Endodermal cell (in vitro differentiated cells): ENCODE results near the gene TBC1D23. TPM values are rescaled to one million over a fixed set of nuclear protein-coding genes. Genes with fewer than 3 reads are reported as not detected.
"Not testable (repeated sequence)": the region's sequence is repeated elsewhere in the genome, so short reads cannot be mapped to it uniquely, and the experiment has no call there.

ENCODE experiments used
- DNase-seq: peaks from one replicate; pipeline ENCODE4 v3.0.0-alpha.2; 2017
- H3K27ac ChIP-seq: 2 replicates; pipeline ENCODE4 v1.5.1; 2013; ENCODE audit warnings: mild to moderate bottlenecking, low read depth, low read length, moderate library complexity
- H3K27me3 ChIP-seq: 2 replicates; pipeline ENCODE4 v1.6.1; 2013; ENCODE audit warnings: mild to moderate bottlenecking, low read length, moderate library complexity; ENCODE audit not compliant: insufficient read depth, control insufficient read depth, poor library complexity, severe bottlenecking
- H3K36me3 ChIP-seq: 2 replicates; pipeline ENCODE4 v1.7.0; 2013; ENCODE audit warnings: mild to moderate bottlenecking, low read length, moderate library complexity; ENCODE audit not compliant: control insufficient read depth, insufficient read depth
- H3K4me1 ChIP-seq: one replicate; pipeline ENCODE4 v1.7.0; 2013; ENCODE audit warnings: low read length; ENCODE audit not compliant: control insufficient read depth, insufficient read depth
- H3K4me3 ChIP-seq: 2 replicates; pipeline ENCODE4 v1.5.1; 2013; ENCODE audit warnings: mild to moderate bottlenecking, low read length, moderate library complexity
- H3K9ac ChIP-seq: 2 replicates; pipeline ENCODE4 v1.6.1; 2013; ENCODE audit warnings: mild to moderate bottlenecking, low read length, moderate library complexity; ENCODE audit not compliant: poor library complexity, severe bottlenecking; ENCODE audit errors: extremely low read depth
- H3K9me3 ChIP-seq: 2 replicates; pipeline ENCODE4 v1.6.1; 2013; ENCODE audit warnings: mild to moderate bottlenecking, low read length, moderate library complexity; ENCODE audit not compliant: control insufficient read depth
- H3K27ac Mint-ChIP-seq: 2 replicates; pipeline ENCODE4 v1.8.0; 2020; ENCODE audit warnings: mixed read lengths
- H3K27me3 Mint-ChIP-seq: 2 replicates; pipeline ENCODE4 v1.8.0; 2021; ENCODE audit warnings: mild to moderate bottlenecking, mixed read lengths; ENCODE audit not compliant: insufficient read depth
- H3K36me3 Mint-ChIP-seq: 2 replicates; pipeline ENCODE4 v1.8.0; 2020; ENCODE audit warnings: low read depth, mixed read lengths
- H3K4me1 Mint-ChIP-seq: 2 replicates; pipeline ENCODE4 v1.8.0; 2020; ENCODE audit warnings: mixed read lengths
- H3K4me3 Mint-ChIP-seq: 2 replicates; pipeline ENCODE4 v1.8.0; 2020; ENCODE audit warnings: mild to moderate bottlenecking, moderate library complexity, mixed read lengths
- H3K9me3 Mint-ChIP-seq: 2 replicates; pipeline ENCODE4 v1.8.0; 2020; ENCODE audit warnings: mild to moderate bottlenecking, mixed read lengths
- CTCF ChIP-seq: fragments of 200-600 bp; sonication (generic); conservative IDR thresholded peaks from 2 replicates; pipeline ENCODE4 v1.5.0; 2021; ENCODE audit warnings: antibody characterized with exemption, mild to moderate bottlenecking
- WGBS, 2 experiments: methylation state at CpG; one replicate each; pipeline versions ENCODE4 v1.1.5 to v1.1.7; 2013; ENCODE audit warnings: missing lambda C conversion rate in 2 of 2, mixed read lengths in 1 of 2; ENCODE audit not compliant: insufficient coverage in 1 of 2, insufficient read length in 1 of 2; 5-methylcytosine and 5-hydroxymethylcytosine counted together
- total RNA-seq, 2 donors: library from RNA; stranded (reverse); fragmentation: NEBNext Ultra II Directional in 1 of 2; extraction: Animal tissue kit (Norgen Biotek cat#: 25700) in 1 of 2; gene quantifications; 2 replicates in 1 of 2; 3 replicates in 1 of 2; pipeline ENCODE4 v1.2.1, GENCODE V29; 2021

Gene TBC1D23
- total RNA-seq, 2 donors from 2014 or later: 30.9 to 32.0 TPM

- Mint-ChIP-seq H3K4me3 (no peak overlapping the region), H3K4me1 (peaks cover 3% of the 10 kb centered on the region), H3K36me3 (no peaks in the 10 kb centered on the region), H3K27ac (no peak overlapping the region), H3K9me3 (peaks cover 13% of the 10 kb centered on the region), H3K27me3 (no peaks in the 10 kb centered on the region)
- no peaks in the 10 kb centered on the region for H3K27me3 ChIP-seq
- no peak overlapping the region for H3K27ac ChIP-seq
- no peak overlapping the region for H3K4me3 ChIP-seq
- H3K36me3 ChIP-seq: no peaks in the 10 kb centered on the region
- no peak overlapping the region for H3K9ac ChIP-seq
- TF ChIP-seq CTCF: no peak
- H3K9me3 ChIP-seq: peaks cover 8% of the 10 kb centered on the region
- no peak for DNase-seq
- H3K4me1 ChIP-seq: no peaks in the 10 kb centered on the region
- WGBS, 2 experiments: 90% methylated on average over 2 of the region's 2 CpGs; no CpG with 5 or more reads in 1 of the 2 experiments
Observed at GRCh38 chr3:100234364-100234763, 26.4 kb upstream of the TBC1D23 start.

- DNase-seq: no peak
- Mint-ChIP-seq H3K36me3 (no peaks in the 10 kb centered on the region), H3K4me1 (peaks cover 3% of the 10 kb centered on the region), H3K9me3 (peaks cover 10% of the 10 kb centered on the region), H3K27ac (no peak overlapping the region), H3K27me3 (no peaks in the 10 kb centered on the region), H3K4me3 (no peak overlapping the region)
- H3K36me3 ChIP-seq: no peaks in the 10 kb centered on the region
- H3K4me1 ChIP-seq: no peaks in the 10 kb centered on the region
- WGBS, 2 experiments: 90% methylated on average over 1 of the region's 1 CpG; no CpG with 5 or more reads in 1 of the 2 experiments
- no peak overlapping the region for H3K9ac ChIP-seq
- H3K27me3 ChIP-seq: no peaks in the 10 kb centered on the region
- peaks cover 8% of the 10 kb centered on the region for H3K9me3 ChIP-seq
- H3K4me3 ChIP-seq: no peak overlapping the region
- no peak for TF ChIP-seq CTCF
- no peak overlapping the region for H3K27ac ChIP-seq
Observed at GRCh38 chr3:100238599-100238998, 22.2 kb upstream of the TBC1D23 start.

- not testable (repeated sequence) for H3K4me3 Mint-ChIP-seq, H3K36me3 ChIP-seq, H3K4me3 ChIP-seq, H3K27ac ChIP-seq, H3K27ac Mint-ChIP-seq, H3K9ac ChIP-seq, H3K27me3 ChIP-seq, H3K36me3 Mint-ChIP-seq, H3K4me1 ChIP-seq, H3K4me1 Mint-ChIP-seq, DNase-seq, H3K27me3 Mint-ChIP-seq, H3K9me3 ChIP-seq
- peaks cover 10% of the 10 kb centered on the region for H3K9me3 Mint-ChIP-seq
- WGBS, 2 experiments: 100% methylated on average over 1 of the region's 1 CpG; no CpG with 5 or more reads in 1 of the 2 experiments
Observed at GRCh38 chr3:100242471-100242870, 18.3 kb upstream of the TBC1D23 start.

- no peak for DNase-seq
- no peaks in the 10 kb centered on the region for H3K27me3 Mint-ChIP-seq
- H3K4me3 Mint-ChIP-seq: no peak overlapping the region
- H3K9me3 Mint-ChIP-seq: peaks cover under 1% of the 10 kb centered on the region
- Histone ChIP-seq H3K9ac (no peak overlapping the region), H3K36me3 (no peaks in the 10 kb centered on the region), H3K9me3 (peaks cover 2% of the 10 kb centered on the region), H3K27ac (no peak overlapping the region), H3K27me3 (no peaks in the 10 kb centered on the region), H3K4me3 (no peak overlapping the region), H3K4me1 (no peaks in the 10 kb centered on the region)
- no peaks in the 10 kb centered on the region for H3K36me3 Mint-ChIP-seq
- H3K4me1 Mint-ChIP-seq: no peaks in the 10 kb centered on the region
- H3K27ac Mint-ChIP-seq: no peak overlapping the region
- no peak for TF ChIP-seq CTCF
Observed at GRCh38 chr3:100244264-100244663, 16.5 kb upstream of the TBC1D23 start.
